ENCODE results near the gene COX6B2. TPM values are rescaled to one million over a fixed set of nuclear protein-coding genes. Genes with fewer than 3 reads are reported as not detected.

Gene COX6B2
- total and polyA plus RNA-seq, 4 donors = not detected

GRCh38 chr19:55365245-55365644 is 10.7 kb upstream of the COX6B2 start:
- WGBS = 80% methylated on average over 8 of the region's 8 CpGs
- peaks cover 0 to 2% (median 0%) of the 10 kb centered on the region in 4 donors for H3K27me3 ChIP-seq (ENCODE audit: control insufficient read depth in 4 of 4, insufficient read depth in 4 of 4, low read length in 3 of 4)

GRCh38 chr19:55362990-55363716 is 8.6 kb upstream of the COX6B2 start, which contains the start of gene GARIN5B:
Gene GARIN5B (minus strand): TSS chr19:55363260. CDS start chr19:55363066, 194 bp downstream.
- H3K36me3 ChIP-seq (ENCODE audit: control insufficient read depth in 4 of 4, insufficient read depth in 3 of 4, low read depth in 1 of 4, low read length in 3 of 4) = no peaks in the 10 kb centered on the region
- H3K9ac ChIP-seq (ENCODE audit: low read depth in 1 of 2, low read length in 2 of 2) = no peak within 1 kb of the TSS
- no peak for DNase-seq (ENCODE audit: low spot score)
- H3K9me3 ChIP-seq (ENCODE audit: control insufficient read depth in 4 of 4, low read length in 3 of 4) = no peaks in the 10 kb centered on the region
- no peaks in the 10 kb centered on the region for H3K4me1 ChIP-seq (ENCODE audit: control insufficient read depth in 4 of 4, insufficient read depth in 4 of 4, low read length in 3 of 4)
- H3K27ac ChIP-seq (ENCODE audit: low read depth in 1 of 2, low read length in 2 of 2) = no peak within 1 kb of the TSS
- TF ChIP-seq RAD21 (IDR thresholded peaks at IDR 0.05) (no peak), EGR1 (IDR thresholded peaks at IDR 0.05; ENCODE audit: low read depth in 2 of 2) (no peak), ZBTB33 (IDR thresholded peaks at IDR 0.05) (no peak), GABPA (IDR thresholded peaks at IDR 0.05 in 1 of 2, conservative IDR thresholded peaks at IDR 0.05 in 1 of 2) (no peak), HNF4G (IDR thresholded peaks at IDR 0.05) (no peak), ATF3 (IDR thresholded peaks at IDR 0.05) (no peak), SP1 (IDR thresholded peaks at IDR 0.05) (no peak), RXRA (IDR thresholded peaks at IDR 0.05) (no peak), NR2F2 (IDR thresholded peaks at IDR 0.05) (no peak), YY1 (IDR thresholded peaks at IDR 0.05) (no peak), FOXA2 (IDR thresholded peaks at IDR 0.05) (no peak), CTCF (IDR thresholded peaks at IDR 0.05; ENCODE audit: low read depth, low read length, missing input control) (no peak)
- TF ChIP-seq, protein P1, sequence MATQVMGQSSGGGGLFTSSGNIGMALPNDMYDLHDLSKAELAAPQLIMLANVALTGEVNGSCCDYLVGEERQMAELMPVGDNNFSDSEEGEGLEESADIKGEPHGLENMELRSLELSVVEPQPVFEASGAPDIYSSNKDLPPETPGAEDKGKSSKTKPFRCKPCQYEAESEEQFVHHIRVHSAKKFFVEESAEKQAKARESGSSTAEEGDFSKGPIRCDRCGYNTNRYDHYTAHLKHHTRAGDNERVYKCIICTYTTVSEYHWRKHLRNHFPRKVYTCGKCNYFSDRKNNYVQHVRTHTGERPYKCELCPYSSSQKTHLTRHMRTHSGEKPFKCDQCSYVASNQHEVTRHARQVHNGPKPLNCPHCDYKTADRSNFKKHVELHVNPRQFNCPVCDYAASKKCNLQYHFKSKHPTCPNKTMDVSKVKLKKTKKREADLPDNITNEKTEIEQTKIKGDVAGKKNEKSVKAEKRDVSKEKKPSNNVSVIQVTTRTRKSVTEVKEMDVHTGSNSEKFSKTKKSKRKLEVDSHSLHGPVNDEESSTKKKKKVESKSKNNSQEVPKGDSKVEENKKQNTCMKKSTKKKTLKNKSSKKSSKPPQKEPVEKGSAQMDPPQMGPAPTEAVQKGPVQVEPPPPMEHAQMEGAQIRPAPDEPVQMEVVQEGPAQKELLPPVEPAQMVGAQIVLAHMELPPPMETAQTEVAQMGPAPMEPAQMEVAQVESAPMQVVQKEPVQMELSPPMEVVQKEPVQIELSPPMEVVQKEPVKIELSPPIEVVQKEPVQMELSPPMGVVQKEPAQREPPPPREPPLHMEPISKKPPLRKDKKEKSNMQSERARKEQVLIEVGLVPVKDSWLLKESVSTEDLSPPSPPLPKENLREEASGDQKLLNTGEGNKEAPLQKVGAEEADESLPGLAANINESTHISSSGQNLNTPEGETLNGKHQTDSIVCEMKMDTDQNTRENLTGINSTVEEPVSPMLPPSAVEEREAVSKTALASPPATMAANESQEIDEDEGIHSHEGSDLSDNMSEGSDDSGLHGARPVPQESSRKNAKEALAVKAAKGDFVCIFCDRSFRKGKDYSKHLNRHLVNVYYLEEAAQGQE (IDR thresholded peaks at IDR 0.05) = no peak
- TF ChIP-seq, protein P2, sequence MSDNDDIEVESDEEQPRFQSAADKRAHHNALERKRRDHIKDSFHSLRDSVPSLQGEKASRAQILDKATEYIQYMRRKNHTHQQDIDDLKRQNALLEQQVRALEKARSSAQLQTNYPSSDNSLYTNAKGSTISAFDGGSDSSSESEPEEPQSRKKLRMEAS (IDR thresholded peaks at IDR 0.05) = no peak
- whole genome bisulfite sequencing = 75% methylated on average over 27 of the region's 27 CpGs
- no peak within 1 kb of the TSS for H3K4me3 ChIP-seq (ENCODE audit: low read depth in 1 of 3, low read length in 3 of 3)
- H3K27me3 ChIP-seq (ENCODE audit: control insufficient read depth in 4 of 4, insufficient read depth in 4 of 4, low read length in 3 of 4) = no peaks in the 10 kb centered on the region

More at GRCh38 chr19:55365245-55365644, 10.7 kb upstream of the COX6B2 start:
- Histone ChIP-seq H3K9me3 (ENCODE audit: control insufficient read depth in 4 of 4, low read length in 3 of 4) (no peaks in the 10 kb centered on the region), H3K36me3 (ENCODE audit: control insufficient read depth in 4 of 4, insufficient read depth in 3 of 4, low read depth in 1 of 4, low read length in 3 of 4) (no peaks in the 10 kb centered on the region), H3K9ac (ENCODE audit: low read depth in 1 of 2, low read length in 2 of 2) (no peak overlapping the region), H3K4me1 (ENCODE audit: control insufficient read depth in 4 of 4, insufficient read depth in 4 of 4, low read length in 3 of 4) (peaks cover 0 to 9% (median 1%) of the 10 kb centered on the region in 4 donors), H3K4me3 (ENCODE audit: low read depth in 1 of 3, low read length in 3 of 3) (no peak overlapping the region), H3K27ac (ENCODE audit: low read depth in 1 of 2, low read length in 2 of 2) (no peak overlapping the region)
- TF ChIP-seq YY1 (IDR thresholded peaks at IDR 0.05) = no peak
- no peak for TF ChIP-seq HNF4G (IDR thresholded peaks at IDR 0.05)
- TF ChIP-seq ATF3 (IDR thresholded peaks at IDR 0.05) = no peak
- no peak for DNase-seq (ENCODE audit: low spot score)
